B cell (primary cell): ENCODE measurements around the gene TEDC2. TPM values are rescaled to one million over a fixed set of nuclear protein-coding genes. Genes with fewer than 3 reads are reported as not detected.

Experiments used
- ATAC-seq: fragments of 200-7000 bp; cut with Tn5 transposase; one replicate; pipeline ENCODE4 v1.10.0; 2021; ENCODE audit warnings: low read depth, mild to moderate bottlenecking, moderate number of reproducible peaks, moderate library complexity
- CTCF ChIA-PET: fragments of 350-600 bp; sonication (Branson Sonifier 250); formaldehyde crosslinking; loops from one replicate; lab custom pipeline; 2021; ENCODE audit warnings: antibody characterized with exemption, inconsistent platforms; lab: Charles Lee
- POLR2A ChIA-PET: fragments of 350-600 bp; sonication (Branson Sonifier 250); formaldehyde crosslinking; loops from one replicate; lab custom pipeline; 2021; ENCODE audit warnings: antibody characterized with exemption; lab: Charles Lee
- DNase-seq: peaks from one replicate; pipeline ENCODE4 v3.0.0; 2013
- H2AFZ ChIP-seq: 2 replicates; pipeline ENCODE4 v1.6.1; 2012; ENCODE audit warnings: mild to moderate bottlenecking, low read depth, low read length; ENCODE audit not compliant: insufficient read depth, poor library complexity, severe bottlenecking
- H3K27ac ChIP-seq, 2 donors: 1 replicate in 1 of 2; 2 replicates in 1 of 2; pipeline ENCODE4 v1.5.1; 2012 to 2013; ENCODE audit warnings: low read length in 2 of 2, mild to moderate bottlenecking in 2 of 2, moderate library complexity in 1 of 2
- H3K27me3 ChIP-seq, 4 experiments: fragments of 200-600 bp in 1 of 4; sonication (generic) in 1 of 4; replicated peaks in 1 of 4; 1 replicate in 2 of 4; 2 replicates in 2 of 4; pipeline versions ENCODE4 v1.6.1 to v1.7.0; 2013 to 2016; ENCODE audit warnings: low read length in 3 of 4, mild to moderate bottlenecking in 2 of 4, mixed read lengths in 1 of 4, moderate library complexity in 1 of 4; ENCODE audit not compliant: insufficient read depth in 4 of 4, control insufficient read depth in 3 of 4; ENCODE audit errors: control extremely low read depth in 1 of 4
- H3K36me3 ChIP-seq, 2 experiments: replicated peaks in 1 of 2; 1 replicate in 1 of 2; 2 replicates in 1 of 2; pipeline versions ENCODE4 v1.6.1 to v1.7.1; 2013; ENCODE audit warnings: low read length in 1 of 2; ENCODE audit not compliant: insufficient read depth in 2 of 2, control insufficient read depth in 1 of 2; ENCODE audit errors: control extremely low read depth in 1 of 2, extremely low read depth in 1 of 2
- H3K4me1 ChIP-seq, 2 donors: fragments of 200-600 bp in 1 of 2; sonication (generic) in 1 of 2; 1 replicate in 1 of 2; 2 replicates in 1 of 2; pipeline versions ENCODE4 v1.5.1 to v1.6.1; 2013 to 2017; ENCODE audit warnings: low read length in 2 of 2; ENCODE audit not compliant: control insufficient read depth in 2 of 2, insufficient read depth in 2 of 2
- H3K4me2 ChIP-seq: replicated peaks from 2 replicates; pipeline ENCODE3; 2012; ENCODE audit warnings: mild to moderate bottlenecking, low read depth, low read length; ENCODE audit not compliant: poor library complexity, severe bottlenecking
- H3K4me3 ChIP-seq, 5 experiments: fragments of 200-600 bp in 1 of 5; sonication (generic) in 1 of 5; 1 replicate in 3 of 5; 2 replicates in 2 of 5; pipeline versions ENCODE4 v1.5.1 to v1.7.0; 2011 to 2016; ENCODE audit warnings: low read length in 4 of 5, mild to moderate bottlenecking in 4 of 5, low read depth in 2 of 5, control low read depth in 1 of 5, moderate library complexity in 1 of 5; ENCODE audit not compliant: insufficient read depth in 1 of 5; ENCODE audit errors: control extremely low read depth in 1 of 5, extremely low read depth in 1 of 5
- H3K79me2 ChIP-seq: fragments of 200-600 bp; sonication (generic); one replicate; pipeline ENCODE4 v1.6.0; 2016; ENCODE audit warnings: low read length; ENCODE audit not compliant: control insufficient read depth, insufficient read depth
- H3K9ac ChIP-seq: fragments of 200-600 bp; sonication (generic); 2 replicates; pipeline ENCODE4 v1.6.1; 2017; ENCODE audit warnings: mild to moderate bottlenecking, low read length, moderate library complexity
- H3K9me3 ChIP-seq, 3 donors: one replicate each; pipeline versions ENCODE4 v1.6.1 to v1.7.1; 2013; ENCODE audit warnings: low read length in 2 of 3; ENCODE audit not compliant: control insufficient read depth in 2 of 3, insufficient read depth in 1 of 3; ENCODE audit errors: control extremely low read depth in 1 of 3
- H4K20me1 ChIP-seq: 2 replicates; pipeline ENCODE4 v1.6.0; 2012; ENCODE audit warnings: mild to moderate bottlenecking, low read length; ENCODE audit not compliant: insufficient read depth, control insufficient read depth, poor library complexity, severe bottlenecking
- H3K27ac Mint-ChIP-seq: one replicate; pipeline ENCODE4 v1.8.0; 2021; ENCODE audit warnings: mixed read lengths
- H3K27me3 Mint-ChIP-seq: one replicate; pipeline ENCODE4 v1.8.0; 2021; ENCODE audit warnings: mixed read lengths
- H3K4me1 Mint-ChIP-seq: one replicate; pipeline ENCODE4 v1.8.0; 2021; ENCODE audit warnings: mixed read lengths
- H3K4me3 Mint-ChIP-seq: one replicate; pipeline ENCODE4 v1.8.0; 2021; ENCODE audit warnings: mixed read lengths
- H3K9me3 Mint-ChIP-seq: one replicate; pipeline ENCODE4 v1.8.0; 2022; ENCODE audit warnings: mixed read lengths; ENCODE audit not compliant: insufficient read depth
- CTCF ChIP-seq: fragments of 200-600 bp; IDR thresholded peaks from one replicate; pipeline ENCODE4 v1.8.0; 2022; ENCODE audit warnings: antibody characterized with exemption, mild to moderate bottlenecking
- EZH2 ChIP-seq: IDR thresholded peaks from 2 replicates; pipeline ENCODE4 v1.6.1; 2012; ENCODE audit warnings: borderline replicate concordance, low read depth, mild to moderate bottlenecking, moderate library complexity, low read length; ENCODE audit not compliant: insufficient read depth, poor library complexity, severe bottlenecking
- WGBS: methylation state at CpG from one replicate; pipeline ENCODE4 v1.1.5; 2013; ENCODE audit warnings: missing lambda C conversion rate; ENCODE audit not compliant: insufficient coverage; 5-methylcytosine and 5-hydroxymethylcytosine counted together
- intact Hi-C: fragments of 100-400 bp; cut with micrococcal nuclease; formaldehyde crosslinking; loops from one replicate; pipeline ENCODE4 v1.10.0; 2022
- polyA plus RNA-seq: library from polyadenylated mRNA; depleted of rRNA; stranded (reverse); fragments of >200 nt; gene quantifications from 2 replicates; pipeline ENCODE4 v1.2.3, GENCODE V29; 2012
- total RNA-seq, 2 donors: library from RNA; stranded (reverse); fragments of 120-200 nt in 1 of 2; gene quantifications; 1 replicate in 1 of 2; 2 replicates in 1 of 2; pipeline versions ENCODE4 v1.2.3 to v1.2.4, GENCODE V29; 2013 to 2022

The TEDC2 gene
- total and polyA plus RNA-seq, 2 donors (not counting 1 experiment from before 2014, with no cell fraction given) = 1.1 to 2.9 TPM

GRCh38 chr16:2489581-2489980 is 29.7 kb downstream of the TEDC2 start:
- Histone ChIP-seq H3K36me3 (peaks cover 0 to 3% of the 10 kb centered on the region in 2 experiments), H3K4me1 (peaks cover 24 to 26% of the 10 kb centered on the region in 2 donors), H4K20me1 (no peaks in the 10 kb centered on the region), H3K27me3 (no peaks in the 10 kb centered on the region), H3K4me2 (no peak overlapping the region), H2AFZ (no peak overlapping the region), H3K79me2 (peaks cover 49% of the 10 kb centered on the region), H3K4me3 (no peak overlapping the region), H3K9me3 (no peaks in the 10 kb centered on the region), H3K9ac (no peak overlapping the region), H3K27ac (no peak overlapping the region)
- Mint-ChIP-seq H3K27ac (no peak overlapping the region), H3K4me3 (no peak overlapping the region), H3K27me3 (no peaks in the 10 kb centered on the region), H3K4me1 (peaks cover 19% of the 10 kb centered on the region), H3K9me3 (no peaks in the 10 kb centered on the region)
- CTCF ChIA-PET = interaction anchor here (1.3 to 4.8 kb wide), 2 partner anchors 30 to 295 kb away, joined by 3 to 28 read pairs; partner anchors contain the start of gene AMDHD2
- intact Hi-C loops = no loop called here
- TF ChIP-seq CTCF (no peak), EZH2 (no peak)
- DNase-seq = no peak
- ATAC-seq = no peak
- POLR2A ChIA-PET = no interaction called here
- WGBS = 97% methylated on average over 16 of the region's 16 CpGs

GRCh38 chr16:2490190-2491105 is 30.5 kb downstream of the TEDC2 start:
- ATAC-seq (no peak), DNase-seq (no peak)
- H3K27ac Mint-ChIP-seq = no peak overlapping the region
- Histone ChIP-seq H3K27ac (no peak overlapping the region), H3K9me3 (no peaks in the 10 kb centered on the region), H3K4me1 (peaks cover 24 to 26% of the 10 kb centered on the region in 2 donors), H3K9ac (no peak overlapping the region), H2AFZ (no peak overlapping the region), H4K20me1 (no peaks in the 10 kb centered on the region), H3K36me3 (peaks cover 0 to 3% of the 10 kb centered on the region in 2 experiments), H3K4me2 (no peak overlapping the region), H3K79me2 (peaks cover 43% of the 10 kb centered on the region), H3K27me3 (no peaks in the 10 kb centered on the region), H3K4me3 (no peak overlapping the region)
- CTCF ChIA-PET = interaction anchor here (0.6 kb wide), 1 partner anchor 163 kb away, joined by 6 read pairs; no protein-coding TSS in a partner anchor
- intact Hi-C loops = no loop called here
- POLR2A ChIA-PET = no interaction called here
- no peaks in the 10 kb centered on the region for H3K27me3 Mint-ChIP-seq
- WGBS = 98% methylated on average over 17 of the region's 23 CpGs
- no peaks in the 10 kb centered on the region for H3K9me3 Mint-ChIP-seq
- H3K4me1 Mint-ChIP-seq = peaks cover 18% of the 10 kb centered on the region
- no peak overlapping the region for H3K4me3 Mint-ChIP-seq
- TF ChIP-seq CTCF = no peak
- no peak for TF ChIP-seq EZH2
